HL-60 (cell line): ENCODE results near the gene ZNF544.
"Not testable (repeated sequence)": the region's sequence is repeated elsewhere in the genome, so short reads cannot be mapped to it uniquely, and the experiment has no call there.

Experiments
- GABPA ChIP-seq: IDR thresholded peaks from 2 replicates; pipeline ENCODE4 v1.6.1; 2012; ENCODE audit warnings: low read depth
- TF ChIP-seq, protein P1 (sequence below): IDR thresholded peaks from one replicate; pipeline ENCODE4 v1.5.1; 2011; ENCODE audit warnings: low read length, control low read depth, inconsistent platforms; ENCODE audit not compliant: insufficient read depth

GRCh38 chr19:58258259-58258658, 29.5 kb downstream of the ZNF544 start:
- TF ChIP-seq, protein P1, sequence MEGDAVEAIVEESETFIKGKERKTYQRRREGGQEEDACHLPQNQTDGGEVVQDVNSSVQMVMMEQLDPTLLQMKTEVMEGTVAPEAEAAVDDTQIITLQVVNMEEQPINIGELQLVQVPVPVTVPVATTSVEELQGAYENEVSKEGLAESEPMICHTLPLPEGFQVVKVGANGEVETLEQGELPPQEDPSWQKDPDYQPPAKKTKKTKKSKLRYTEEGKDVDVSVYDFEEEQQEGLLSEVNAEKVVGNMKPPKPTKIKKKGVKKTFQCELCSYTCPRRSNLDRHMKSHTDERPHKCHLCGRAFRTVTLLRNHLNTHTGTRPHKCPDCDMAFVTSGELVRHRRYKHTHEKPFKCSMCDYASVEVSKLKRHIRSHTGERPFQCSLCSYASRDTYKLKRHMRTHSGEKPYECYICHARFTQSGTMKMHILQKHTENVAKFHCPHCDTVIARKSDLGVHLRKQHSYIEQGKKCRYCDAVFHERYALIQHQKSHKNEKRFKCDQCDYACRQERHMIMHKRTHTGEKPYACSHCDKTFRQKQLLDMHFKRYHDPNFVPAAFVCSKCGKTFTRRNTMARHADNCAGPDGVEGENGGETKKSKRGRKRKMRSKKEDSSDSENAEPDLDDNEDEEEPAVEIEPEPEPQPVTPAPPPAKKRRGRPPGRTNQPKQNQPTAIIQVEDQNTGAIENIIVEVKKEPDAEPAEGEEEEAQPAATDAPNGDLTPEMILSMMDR, result not testable (repeated sequence)
- TF ChIP-seq GABPA, result not testable (repeated sequence)
